IPS-18c (cell line): ENCODE data around the gene DIMT1.

Experiments used
- H3K4me3 ChIP-seq: 2 replicates; pipeline ENCODE4 v1.7.0; 2013; ENCODE audit warnings: low read depth, mild to moderate bottlenecking, low read length, moderate library complexity; ENCODE audit not compliant: insufficient read depth
- H3K9me3 ChIP-seq: one replicate; pipeline ENCODE4 v1.6.1; 2013; ENCODE audit warnings: mild to moderate bottlenecking, low read length, moderate library complexity; ENCODE audit not compliant: control insufficient read depth, insufficient read depth

DIMT1 gene

DNA sequence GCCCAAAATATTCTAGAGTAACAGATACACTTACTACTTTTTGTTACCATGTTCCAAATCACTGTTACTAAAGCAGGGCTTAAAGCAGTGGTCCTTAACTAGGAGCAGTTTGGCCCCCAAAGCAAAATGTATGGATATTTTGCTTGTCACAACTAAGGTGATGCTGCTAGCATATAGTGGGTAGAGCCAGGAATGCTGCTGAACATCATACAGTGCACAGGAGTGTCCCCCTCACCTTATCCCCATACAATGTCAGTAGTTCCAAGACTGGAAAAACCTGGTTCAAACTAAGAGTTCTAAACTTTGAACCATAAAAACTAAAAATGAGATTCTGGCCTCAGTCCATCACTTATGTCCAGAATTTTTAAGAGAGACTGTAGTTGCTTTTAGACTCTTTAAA, 28.1 kb downstream of the DIMT1 start:
- no peaks in the 10 kb centered on the region for H3K9me3 ChIP-seq
- H3K4me3 ChIP-seq, result no peak overlapping the region

- Histone ChIP-seq H3K4me3 (no peak overlapping the region), H3K9me3 (no peaks in the 10 kb centered on the region)
Observed at GRCh38 chr5:62374090-62374489, 29.6 kb downstream of the DIMT1 start.

DNA sequence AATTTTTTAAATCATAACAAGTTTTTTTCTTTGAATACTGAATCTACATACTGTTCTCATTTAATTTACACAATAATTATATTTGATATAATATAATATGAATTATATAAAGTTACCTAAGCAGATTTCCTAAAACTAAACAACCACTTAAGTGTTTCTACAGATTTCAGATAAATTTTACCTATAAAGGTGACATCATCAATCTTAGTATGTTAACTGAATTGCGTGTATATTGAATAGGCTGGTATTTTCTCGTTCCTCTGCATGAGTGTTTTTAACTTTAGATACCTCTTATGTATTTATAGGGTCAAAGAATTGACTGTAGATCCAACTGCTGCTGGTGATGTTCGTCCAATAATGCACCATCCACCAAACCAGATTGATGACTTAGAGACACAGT, 30.3 kb downstream of the DIMT1 start:
- Histone ChIP-seq H3K4me3 (no peak overlapping the region), H3K9me3 (no peaks in the 10 kb centered on the region)

DNA sequence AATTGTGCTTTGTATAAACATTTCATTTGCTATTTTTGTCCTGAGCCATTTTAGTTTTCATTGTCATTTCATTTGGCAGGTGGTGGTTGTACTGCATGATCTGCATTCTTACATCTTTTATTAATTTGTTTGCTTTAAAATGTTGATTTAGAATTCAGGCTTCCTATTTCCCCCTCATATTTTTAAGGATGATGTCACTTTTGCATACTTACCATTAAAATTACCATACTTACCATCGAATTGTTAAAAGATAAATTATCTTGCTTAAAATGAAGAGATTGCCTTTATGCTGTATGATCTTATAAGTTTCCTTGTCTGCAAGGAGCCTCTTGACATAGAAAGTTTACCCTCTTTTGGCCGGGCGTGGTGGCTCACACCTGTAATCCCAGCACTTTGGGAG, 31.1 kb downstream of the DIMT1 start:
- H3K4me3 ChIP-seq, result no peak overlapping the region
- no peaks in the 10 kb centered on the region for H3K9me3 ChIP-seq

GRCh38 chr5:62371409-62371808, 32.3 kb downstream of the DIMT1 start:
- no peaks in the 10 kb centered on the region for H3K9me3 ChIP-seq
- no peak overlapping the region for H3K4me3 ChIP-seq

DNA sequence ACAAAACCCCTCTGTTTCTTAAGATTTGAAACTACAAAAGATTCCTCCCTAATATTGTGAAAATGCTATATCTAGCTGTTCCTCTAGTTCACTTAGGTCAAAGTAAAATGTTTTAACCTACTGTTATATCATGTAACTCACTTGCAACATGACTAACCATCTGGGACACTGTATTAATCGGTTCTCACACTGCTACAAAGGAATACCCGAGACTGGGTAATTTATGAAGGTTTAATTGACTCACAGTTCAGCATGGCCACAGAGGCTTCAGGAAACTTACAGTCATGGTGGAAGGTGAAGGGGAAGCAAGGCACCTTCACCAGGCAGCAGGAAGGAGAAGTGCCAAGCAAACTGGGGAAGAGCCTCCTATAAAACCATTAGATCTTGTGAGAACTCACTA, 34.7 kb downstream of the DIMT1 start:
- Histone ChIP-seq H3K4me3 (no peak overlapping the region), H3K9me3 (no peaks in the 10 kb centered on the region)

DNA sequence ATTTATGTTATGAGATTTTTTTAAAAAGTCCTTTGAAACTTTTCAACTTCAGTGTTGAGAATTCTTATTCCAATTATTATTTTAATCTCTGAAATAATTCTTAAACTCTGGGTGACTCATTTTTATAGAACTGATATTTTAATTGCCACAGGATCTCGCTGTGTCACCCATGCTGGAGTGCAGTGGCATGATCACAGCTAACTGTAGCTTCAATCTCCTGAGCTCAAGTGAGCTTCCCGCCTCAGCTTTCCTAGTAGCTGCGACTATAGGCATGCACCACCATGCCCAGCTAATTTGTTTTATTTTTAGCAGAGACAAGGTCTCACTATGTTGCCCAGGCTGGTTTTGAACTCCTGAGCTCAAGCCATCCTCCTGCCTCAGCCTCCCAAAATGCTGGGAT, 41.0 kb downstream of the DIMT1 start:
- Histone ChIP-seq H3K4me3 (no peak overlapping the region), H3K9me3 (no peaks in the 10 kb centered on the region)

GRCh38 chr5:62354028-62354874, 49.5 kb downstream of the DIMT1 start:
- Histone ChIP-seq H3K9me3 (no peaks in the 10 kb centered on the region), H3K4me3 (no peak overlapping the region)

DNA sequence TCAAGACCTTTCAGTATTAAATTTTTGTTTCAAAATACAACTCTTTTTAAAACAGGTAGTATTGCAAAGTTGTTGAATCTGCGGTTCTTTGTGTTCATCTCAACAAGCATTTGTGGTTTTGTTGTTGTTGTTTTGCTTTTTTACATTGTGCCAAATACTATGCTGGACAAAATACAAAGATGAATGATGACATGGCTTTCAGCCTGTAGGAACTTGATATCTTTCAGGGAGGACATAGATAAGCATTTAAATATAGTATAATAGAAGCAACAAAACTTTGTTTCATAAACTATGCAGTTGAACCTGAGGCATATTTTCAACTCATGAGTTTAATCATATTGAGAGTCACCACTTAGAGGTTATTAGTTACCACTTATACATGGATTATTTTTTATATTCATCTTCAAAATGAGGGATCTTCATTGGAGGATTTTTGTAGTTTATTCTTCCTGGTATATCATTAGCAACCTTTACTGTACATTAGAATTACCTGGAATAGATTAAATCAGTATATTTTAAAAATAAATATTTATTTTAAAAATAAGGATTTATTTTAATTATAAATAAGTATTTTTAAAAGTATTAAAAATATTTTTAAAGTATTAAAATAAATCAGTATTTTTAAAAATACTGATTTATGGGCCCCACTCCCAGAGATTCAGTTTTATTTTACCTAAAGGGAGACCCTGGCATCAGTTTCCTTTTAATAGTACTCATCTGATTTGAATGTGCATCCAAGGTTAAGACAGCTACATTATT, 54.8 kb downstream of the DIMT1 start:
- no peak overlapping the region for H3K4me3 ChIP-seq

DNA sequence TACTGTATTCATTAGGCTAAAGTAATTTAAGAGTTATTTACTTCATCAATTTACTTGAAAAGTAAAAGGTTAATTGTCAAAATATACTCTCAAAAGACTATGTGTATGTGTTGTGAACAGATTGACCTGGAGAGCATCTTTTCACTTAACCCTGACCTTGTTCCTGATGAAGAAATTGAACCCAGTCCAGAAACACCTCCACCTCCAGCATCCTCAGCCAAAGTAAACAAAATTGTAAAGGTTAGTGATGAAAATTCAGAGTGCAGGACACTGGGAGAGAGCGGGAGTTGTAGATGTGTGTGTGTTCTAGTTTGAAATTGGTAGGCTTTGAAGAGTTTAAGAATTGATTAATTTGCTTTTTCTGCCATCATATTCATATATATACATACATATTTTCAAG, 55.8 kb downstream of the DIMT1 start:
- Histone ChIP-seq H3K9me3 (no peaks in the 10 kb centered on the region), H3K4me3 (no peak overlapping the region)

More for the DNA sequence above, 54.8 kb downstream of the DIMT1 start:
- H3K9me3 ChIP-seq, result no peaks in the 10 kb centered on the region

DNA sequence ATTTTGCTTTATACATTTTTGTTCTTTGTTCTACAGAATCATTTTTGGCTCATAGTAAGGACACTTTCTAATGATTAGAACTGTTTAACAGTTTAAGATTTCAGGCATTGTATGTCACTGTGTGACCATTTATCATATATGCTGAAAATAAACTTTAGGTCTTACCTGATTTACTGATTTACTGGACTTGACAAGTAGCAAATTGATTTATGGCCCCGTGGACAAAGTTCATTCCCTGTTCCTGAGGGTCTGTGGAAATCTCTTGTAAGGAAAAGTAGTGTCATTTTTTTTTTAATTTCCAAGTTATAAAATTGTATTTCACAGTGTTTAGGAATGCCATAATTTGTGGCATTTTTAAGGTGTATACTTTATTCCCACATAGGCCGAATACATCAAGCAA, 57.0 kb downstream of the DIMT1 start:
- no peaks in the 10 kb centered on the region for H3K9me3 ChIP-seq

GRCh38 chr5:62343428-62343827, 60.3 kb downstream of the DIMT1 start:
- Histone ChIP-seq H3K4me3 (no peak overlapping the region), H3K9me3 (no peaks in the 10 kb centered on the region)

More for the DNA sequence above, 57.0 kb downstream of the DIMT1 start:
- H3K4me3 ChIP-seq, result no peak overlapping the region

DNA sequence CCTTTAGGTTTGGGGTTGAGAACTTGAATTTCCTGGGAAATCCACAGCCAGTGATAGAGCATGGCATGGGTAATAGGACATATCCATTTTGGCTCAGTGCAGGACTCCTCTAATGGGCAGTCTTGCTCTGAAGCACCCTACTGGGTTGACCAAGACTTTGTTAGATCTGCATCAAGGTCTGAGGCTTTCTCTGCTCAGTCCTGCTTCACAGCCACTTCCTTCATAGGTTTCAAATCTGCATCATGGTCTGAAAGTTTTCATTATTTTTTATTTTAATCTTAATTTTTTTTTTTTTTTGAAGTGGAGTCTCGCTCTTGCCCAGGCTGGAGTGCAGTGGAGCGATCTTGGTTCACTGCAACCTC, 61.2 kb downstream of the DIMT1 start:
- Histone ChIP-seq H3K9me3 (no peaks in the 10 kb centered on the region), H3K4me3 (no peak overlapping the region)

DNA sequence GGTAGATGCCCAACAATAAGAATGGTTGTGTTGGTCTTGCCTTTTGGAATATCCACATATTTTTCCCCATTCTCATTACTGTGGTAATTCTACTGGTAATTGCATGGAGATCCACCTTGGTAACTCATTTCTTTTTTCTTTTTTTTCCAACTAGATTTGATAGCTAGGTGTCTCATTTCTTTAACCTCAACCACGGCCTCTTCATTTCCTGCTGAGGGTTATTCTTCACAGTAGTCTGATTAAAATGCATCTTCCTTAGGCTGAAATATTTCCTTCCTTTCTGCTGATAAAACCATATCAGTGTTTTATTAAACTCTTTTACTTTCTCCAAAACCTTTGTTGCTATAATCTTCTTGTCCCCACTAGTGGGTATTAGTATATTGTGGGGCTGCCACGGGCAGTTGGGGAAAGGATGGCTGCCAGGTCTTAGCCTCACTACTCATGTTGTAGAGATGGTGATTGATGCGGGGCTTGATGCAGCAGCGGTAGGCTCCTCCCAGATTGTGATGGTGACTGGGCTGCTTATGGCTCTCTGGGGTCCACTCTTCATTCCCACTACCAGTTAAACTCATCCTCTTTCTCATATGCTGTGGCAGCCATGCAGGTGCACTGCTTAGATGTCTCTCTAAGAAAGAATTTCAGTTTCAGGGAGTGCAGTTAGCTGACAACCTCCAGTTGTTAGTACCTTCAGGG, 61.8 kb downstream of the DIMT1 start:
- Histone ChIP-seq H3K4me3 (no peak overlapping the region), H3K9me3 (no peaks in the 10 kb centered on the region)

DNA sequence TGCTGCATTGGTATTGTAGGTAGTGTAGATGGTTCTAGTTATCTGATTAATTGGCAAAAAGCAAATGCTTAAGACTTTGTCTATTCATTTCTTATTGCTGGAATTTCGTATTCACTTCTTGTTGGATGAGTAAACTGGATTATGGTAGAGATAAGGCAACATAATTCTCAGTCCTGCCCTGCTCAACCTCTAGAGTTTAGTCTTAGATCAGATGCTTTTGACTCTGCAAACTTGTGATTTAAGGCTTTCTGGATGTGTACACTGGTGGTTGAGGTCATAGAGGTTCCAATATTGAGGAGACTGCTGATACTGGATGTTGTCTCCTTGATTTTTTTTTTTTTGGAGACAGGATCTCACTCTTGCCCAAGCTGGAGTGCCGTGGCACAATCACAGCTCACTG, 62.7 kb downstream of the DIMT1 start:
- H3K9me3 ChIP-seq, result no peaks in the 10 kb centered on the region
- H3K4me3 ChIP-seq, result no peak overlapping the region

DNA sequence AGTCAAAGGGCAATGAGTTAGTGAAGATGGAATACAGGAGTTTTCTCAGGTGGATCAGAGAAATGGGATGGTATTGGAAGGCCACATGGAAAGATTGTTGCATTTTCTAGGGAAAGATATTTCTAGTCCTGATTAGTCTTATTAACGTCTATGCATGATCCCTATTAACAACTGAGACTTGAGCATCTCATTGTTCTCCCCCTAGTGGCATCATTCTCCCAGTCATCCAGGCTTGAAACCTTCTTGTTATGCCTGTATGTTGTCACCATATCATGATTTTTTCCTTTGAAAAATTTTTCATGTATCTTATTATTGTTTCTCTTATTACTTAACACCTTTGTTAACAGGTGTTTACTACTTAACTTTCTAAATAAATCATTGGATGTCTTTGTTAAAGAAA, 63.3 kb downstream of the DIMT1 start:
- Histone ChIP-seq H3K4me3 (no peak overlapping the region), H3K9me3 (no peaks in the 10 kb centered on the region)
